Stimulated activated CD4-positive, alpha-beta T cell treated with anti-CD3 and anti-CD28 coated beads, Interleukin-12 subunit alpha, Interleukin-12 subunit beta, amount 100 ng/mL, for 4 hours (primary cell): ENCODE measurements around the gene TMEM18.

ENCODE experiments used
- DNase-seq: peaks from one replicate; pipeline ENCODE4 v3.0.0-alpha.2; 2020

TMEM18 gene

GRCh38 chr2:633371-633770 lies 43.8 kb downstream of the TMEM18 start:
- no peak for DNase-seq

- no peak for DNase-seq
Measured at GRCh38 chr2:632471-632870, 44.7 kb downstream of the TMEM18 start.

GRCh38 chr2:631741-632140 lies 45.5 kb downstream of the TMEM18 start:
- no peak for DNase-seq

- DNase-seq: no peak
Measured at GRCh38 chr2:630451-631320, 46.5 kb downstream of the TMEM18 start.

- no peak for DNase-seq
Measured at GRCh38 chr2:629961-630360, 47.2 kb downstream of the TMEM18 start.

- no peak for DNase-seq
Measured at GRCh38 chr2:628651-629050, 48.6 kb downstream of the TMEM18 start.

GRCh38 chr2:627926-628560 lies 49.2 kb downstream of the TMEM18 start:
- no peak for DNase-seq

GRCh38 chr2:627340-627709 lies 49.9 kb downstream of the TMEM18 start:
- DNase-seq: no peak

GRCh38 chr2:626491-627339 lies 50.5 kb downstream of the TMEM18 start:
- DNase-seq: no peak

GRCh38 chr2:625415-626333 lies 51.5 kb downstream of the TMEM18 start:
- no peak for DNase-seq

- no peak for DNase-seq
Measured at GRCh38 chr2:624551-625347, 52.5 kb downstream of the TMEM18 start.

- no peak for DNase-seq
Measured at GRCh38 chr2:624096-624495, 53.1 kb downstream of the TMEM18 start.

- DNase-seq: no peak
Measured at GRCh38 chr2:623130-623922, 53.9 kb downstream of the TMEM18 start.

GRCh38 chr2:622357-622756 lies 54.8 kb downstream of the TMEM18 start:
- DNase-seq: no peak

GRCh38 chr2:621303-622099 lies 55.7 kb downstream of the TMEM18 start:
- DNase-seq: no peak

GRCh38 chr2:620471-621302 lies 56.5 kb downstream of the TMEM18 start:
- no peak for DNase-seq

GRCh38 chr2:620004-620403 lies 57.2 kb downstream of the TMEM18 start:
- DNase-seq: no peak

GRCh38 chr2:618422-618990 lies 58.7 kb downstream of the TMEM18 start:
- DNase-seq: no peak

- no peak for DNase-seq
Measured at GRCh38 chr2:618005-618404, 59.2 kb downstream of the TMEM18 start.
